ENCODE measurements around the gene SLC39A8.

Gene SLC39A8

DNA sequence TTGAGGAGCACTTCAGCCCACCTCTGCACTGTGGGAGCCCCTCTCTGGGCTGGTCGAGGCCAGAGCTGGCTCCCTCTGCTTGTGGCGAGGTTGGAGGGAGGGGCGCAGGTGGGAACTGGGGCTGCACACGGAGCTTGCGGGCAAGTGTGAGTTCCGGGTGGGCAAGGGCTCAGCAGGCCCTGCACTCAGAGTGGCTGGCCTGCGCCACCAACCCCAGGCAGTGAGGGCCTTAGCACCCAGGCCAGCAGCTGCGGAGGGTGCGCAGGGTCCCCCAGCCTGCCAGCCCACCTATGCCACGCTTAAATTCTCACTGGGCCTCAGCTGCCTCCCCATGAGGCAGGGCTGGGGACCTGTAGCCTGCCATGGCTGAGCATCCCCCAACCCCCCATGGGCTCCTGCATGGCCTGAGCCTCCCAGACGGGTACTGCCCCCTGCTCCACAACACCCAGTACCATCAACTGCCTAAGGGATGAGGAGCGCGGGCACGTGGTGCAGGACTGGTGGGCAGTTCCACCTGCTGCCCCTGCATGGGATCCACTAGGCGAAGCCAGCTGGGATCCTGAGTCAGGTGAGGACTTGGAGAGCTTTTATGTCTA, 110.9 kb downstream of the SLC39A8 start:
- DNase-seq (ENCODE audit: low read depth, low spot score), result no peak

- DNase-seq (ENCODE audit: low read depth, low spot score), result no peak
These were observed 115.1 kb downstream of the SLC39A8 start for GRCh38 chr4:102230194-102230593.

DNA sequence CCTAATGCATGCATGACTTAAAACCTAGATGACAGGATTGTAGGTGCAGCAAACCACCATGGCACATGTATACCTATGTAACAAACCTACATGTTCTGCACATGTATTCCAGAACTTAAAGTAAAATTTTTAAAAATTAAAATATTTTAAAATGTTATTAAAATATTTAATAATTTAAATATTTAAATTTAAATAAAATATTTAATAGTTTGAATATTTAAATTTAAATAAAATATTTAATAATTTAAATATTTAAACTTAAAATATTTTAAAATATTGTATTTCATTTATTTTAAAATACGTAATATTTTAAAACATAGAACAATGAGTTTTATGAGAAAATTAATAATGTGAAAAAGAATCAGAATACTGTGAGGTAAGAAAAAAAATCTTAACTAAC, 117.9 kb downstream of the SLC39A8 start:
- DNase-seq (ENCODE audit: low read depth, low spot score), result no peak

- no peak for DNase-seq (ENCODE audit: low read depth, low spot score)
These were observed 121.8 kb downstream of the SLC39A8 start for GRCh38 chr4:102223461-102223860.

- DNase-seq (ENCODE audit: low read depth, low spot score), result no peak
These were observed 122.4 kb downstream of the SLC39A8 start for GRCh38 chr4:102222838-102223409.

GRCh38 chr4:102219129-102219528, 126.2 kb downstream of the SLC39A8 start:
- DNase-seq (ENCODE audit: low read depth, low spot score), result no peak

DNA sequence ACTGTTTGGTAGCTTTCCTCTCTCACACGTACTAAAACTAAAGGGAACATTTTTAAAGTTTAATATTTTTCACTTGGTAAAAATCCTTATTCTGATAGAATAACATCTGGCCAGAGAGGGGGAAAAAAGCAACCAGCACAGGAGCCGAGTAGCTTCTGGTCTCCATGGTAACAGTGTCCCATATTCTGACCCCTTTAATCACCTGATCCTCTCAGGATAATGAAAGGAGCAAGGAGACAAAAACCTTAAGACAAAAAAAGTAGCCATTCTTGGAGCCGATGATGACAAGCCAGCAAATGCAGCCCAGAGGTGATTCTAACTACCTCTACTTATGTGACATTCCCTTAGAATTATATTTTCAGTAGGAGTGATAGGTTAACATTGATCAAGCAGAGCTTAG, 126.6 kb downstream of the SLC39A8 start:
- no peak for DNase-seq (ENCODE audit: low read depth, low spot score)

DNA sequence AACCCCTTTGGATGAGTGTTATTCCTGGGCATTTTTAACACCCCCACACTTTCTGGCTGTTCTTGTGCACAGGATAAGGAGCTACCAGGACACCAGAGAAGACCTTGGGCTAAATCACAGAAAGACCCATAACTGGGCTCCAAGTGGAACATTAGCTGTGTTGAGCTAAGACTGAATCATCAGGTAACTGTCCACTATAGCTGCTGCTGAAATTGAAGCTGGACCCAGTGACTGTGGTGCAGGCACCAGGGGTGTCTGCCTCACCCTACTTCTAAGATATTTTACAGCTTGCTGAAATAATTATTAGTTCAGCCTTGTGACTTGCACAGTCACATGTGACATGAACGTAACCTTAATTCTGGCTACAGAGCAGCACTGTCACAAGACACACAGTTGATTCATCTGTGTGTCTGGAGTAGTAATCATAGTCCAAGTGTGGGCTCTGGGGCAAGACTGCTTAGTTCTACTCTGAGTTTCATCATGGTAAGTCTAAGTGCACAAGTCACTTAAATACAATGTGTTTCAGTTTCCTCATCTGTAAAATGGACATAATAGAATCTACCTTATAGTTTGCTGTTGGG, 127.4 kb downstream of the SLC39A8 start:
- no peak for DNase-seq (ENCODE audit: low read depth, low spot score)

GRCh38 chr4:102217345-102217744, 127.9 kb downstream of the SLC39A8 start:
- DNase-seq (ENCODE audit: low read depth, low spot score), result no peak

DNA sequence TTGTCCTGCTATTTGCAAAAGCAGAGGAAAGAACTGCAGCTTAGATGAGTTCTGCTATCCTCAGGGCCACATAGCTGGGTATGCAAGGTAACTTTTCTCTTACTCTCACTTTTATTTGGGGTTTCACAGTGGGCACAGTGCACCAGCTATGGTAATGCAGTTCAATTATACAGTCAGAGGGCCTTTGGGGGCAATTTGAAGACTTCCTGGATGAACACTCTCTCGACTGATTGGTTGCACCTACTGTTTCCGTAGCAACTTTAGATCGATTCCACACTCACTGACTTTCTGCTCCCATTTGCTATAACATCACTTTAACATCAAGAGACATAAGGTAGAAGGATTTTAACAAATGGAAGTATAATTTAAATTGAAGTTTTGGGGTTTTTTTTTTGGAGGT, 128.6 kb downstream of the SLC39A8 start:
- DNase-seq (ENCODE audit: low read depth, low spot score), result no peak

- no peak for DNase-seq (ENCODE audit: low read depth, low spot score)
These were observed 132.3 kb downstream of the SLC39A8 start for GRCh38 chr4:102213031-102213430.
